ENCODE data around the gene MSTO1.

MSTO1 gene

GRCh38 chr1:155643230-155643629 lies 33.2 kb downstream of the MSTO1 start:
- Histone ChIP-seq H3K4me2 (ENCODE audit: low read depth, low read length, poor library complexity, severe bottlenecking) (no peak overlapping the region), H3K79me2 (ENCODE audit: insufficient read depth, low read length) (no peaks in the 10 kb centered on the region), H3K9me2 (replicated peaks; ENCODE audit: low read depth, low read length) (no peaks in the 10 kb centered on the region), H2AFZ (ENCODE audit: low read length) (no peak overlapping the region), H4K20me1 (ENCODE audit: insufficient read depth, low read length, poor library complexity, severe bottlenecking) (no peaks in the 10 kb centered on the region), H3F3A (ENCODE audit: low read depth) (no peaks in the 10 kb centered on the region), H3K4me3 (ENCODE audit: low read length, poor library complexity, severe bottlenecking) (no peak overlapping the region), H3K27me3 (ENCODE audit: insufficient read depth, low read length, poor library complexity, severe bottlenecking) (no peaks in the 10 kb centered on the region), H3K9ac (ENCODE audit: low read depth, low read length, poor library complexity, severe bottlenecking) (no peak overlapping the region), H3K4me1 (ENCODE audit: insufficient read depth, low read length, poor library complexity, severe bottlenecking) (peaks cover 7% of the 10 kb centered on the region), H3K9me3 (ENCODE audit: insufficient read depth, low read depth, low read length) (peaks cover 24% of the 10 kb centered on the region), H3K36me3 (ENCODE audit: insufficient read depth, low read length) (no peaks in the 10 kb centered on the region)
- TF ChIP-seq EZH2phosphoT487 (IDR thresholded peaks at IDR 0.05; ENCODE audit: borderline replicate concordance): no peak
- TF ChIP-seq CTCF (conservative IDR thresholded peaks at IDR 0.05; ENCODE audit: low read length): no peak

GRCh38 chr1:155645034-155645598 lies 35.1 kb downstream of the MSTO1 start:
- Histone ChIP-seq H3K4me1 (ENCODE audit: insufficient read depth, low read length, poor library complexity, severe bottlenecking) (peaks cover 7% of the 10 kb centered on the region), H3K9me2 (replicated peaks; ENCODE audit: low read depth, low read length) (no peaks in the 10 kb centered on the region), H3K9me3 (ENCODE audit: insufficient read depth, low read depth, low read length) (peaks cover 24% of the 10 kb centered on the region), H3K36me3 (ENCODE audit: insufficient read depth, low read length) (no peaks in the 10 kb centered on the region), H3F3A (ENCODE audit: low read depth) (no peaks in the 10 kb centered on the region), H3K27me3 (ENCODE audit: insufficient read depth, low read length, poor library complexity, severe bottlenecking) (no peaks in the 10 kb centered on the region), H2AFZ (ENCODE audit: low read length) (peak overlapping the region; percentile 79), H3K9ac (ENCODE audit: low read depth, low read length, poor library complexity, severe bottlenecking) (no peak overlapping the region), H4K20me1 (ENCODE audit: insufficient read depth, low read length, poor library complexity, severe bottlenecking) (no peaks in the 10 kb centered on the region), H3K79me2 (ENCODE audit: insufficient read depth, low read length) (no peaks in the 10 kb centered on the region), H3K4me2 (ENCODE audit: low read depth, low read length, poor library complexity, severe bottlenecking) (no peak overlapping the region), H3K4me3 (ENCODE audit: low read length, poor library complexity, severe bottlenecking) (no peak overlapping the region)
- TF ChIP-seq CTCF (conservative IDR thresholded peaks at IDR 0.05; ENCODE audit: low read length) (no peak), EZH2phosphoT487 (IDR thresholded peaks at IDR 0.05; ENCODE audit: borderline replicate concordance) (no peak)

GRCh38 chr1:155645648-155646047 lies 35.6 kb downstream of the MSTO1 start:
- H3K4me1 ChIP-seq (ENCODE audit: insufficient read depth, low read length, poor library complexity, severe bottlenecking): peaks cover 7% of the 10 kb centered on the region
- no peak for TF ChIP-seq EZH2phosphoT487 (IDR thresholded peaks at IDR 0.05; ENCODE audit: borderline replicate concordance)
- TF ChIP-seq CTCF (conservative IDR thresholded peaks at IDR 0.05; ENCODE audit: low read length): no peak
- H3K4me2 ChIP-seq (ENCODE audit: low read depth, low read length, poor library complexity, severe bottlenecking): no peak overlapping the region
- no peaks in the 10 kb centered on the region for H3K9me2 ChIP-seq (replicated peaks; ENCODE audit: low read depth, low read length)
- no peaks in the 10 kb centered on the region for H4K20me1 ChIP-seq (ENCODE audit: insufficient read depth, low read length, poor library complexity, severe bottlenecking)
- H3F3A ChIP-seq (ENCODE audit: low read depth): no peaks in the 10 kb centered on the region
- peak overlapping the region; percentile 79 for H2AFZ ChIP-seq (ENCODE audit: low read length)
- H3K4me3 ChIP-seq (ENCODE audit: low read length, poor library complexity, severe bottlenecking): no peak overlapping the region
- H3K9ac ChIP-seq (ENCODE audit: low read depth, low read length, poor library complexity, severe bottlenecking): no peak overlapping the region
- no peaks in the 10 kb centered on the region for H3K27me3 ChIP-seq (ENCODE audit: insufficient read depth, low read length, poor library complexity, severe bottlenecking)
- H3K36me3 ChIP-seq (ENCODE audit: insufficient read depth, low read length): no peaks in the 10 kb centered on the region
- H3K9me3 ChIP-seq (ENCODE audit: insufficient read depth, low read depth, low read length): peaks cover 19% of the 10 kb centered on the region
- H3K79me2 ChIP-seq (ENCODE audit: insufficient read depth, low read length): no peaks in the 10 kb centered on the region

Measured in Loucy (cell line).